ENCODE measurements around the gene NUBPL.

The NUBPL gene, protein sequence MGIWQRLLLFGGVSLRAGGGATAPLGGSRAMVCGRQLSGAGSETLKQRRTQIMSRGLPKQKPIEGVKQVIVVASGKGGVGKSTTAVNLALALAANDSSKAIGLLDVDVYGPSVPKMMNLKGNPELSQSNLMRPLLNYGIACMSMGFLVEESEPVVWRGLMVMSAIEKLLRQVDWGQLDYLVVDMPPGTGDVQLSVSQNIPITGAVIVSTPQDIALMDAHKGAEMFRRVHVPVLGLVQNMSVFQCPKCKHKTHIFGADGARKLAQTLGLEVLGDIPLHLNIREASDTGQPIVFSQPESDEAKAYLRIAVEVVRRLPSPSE

DNA sequence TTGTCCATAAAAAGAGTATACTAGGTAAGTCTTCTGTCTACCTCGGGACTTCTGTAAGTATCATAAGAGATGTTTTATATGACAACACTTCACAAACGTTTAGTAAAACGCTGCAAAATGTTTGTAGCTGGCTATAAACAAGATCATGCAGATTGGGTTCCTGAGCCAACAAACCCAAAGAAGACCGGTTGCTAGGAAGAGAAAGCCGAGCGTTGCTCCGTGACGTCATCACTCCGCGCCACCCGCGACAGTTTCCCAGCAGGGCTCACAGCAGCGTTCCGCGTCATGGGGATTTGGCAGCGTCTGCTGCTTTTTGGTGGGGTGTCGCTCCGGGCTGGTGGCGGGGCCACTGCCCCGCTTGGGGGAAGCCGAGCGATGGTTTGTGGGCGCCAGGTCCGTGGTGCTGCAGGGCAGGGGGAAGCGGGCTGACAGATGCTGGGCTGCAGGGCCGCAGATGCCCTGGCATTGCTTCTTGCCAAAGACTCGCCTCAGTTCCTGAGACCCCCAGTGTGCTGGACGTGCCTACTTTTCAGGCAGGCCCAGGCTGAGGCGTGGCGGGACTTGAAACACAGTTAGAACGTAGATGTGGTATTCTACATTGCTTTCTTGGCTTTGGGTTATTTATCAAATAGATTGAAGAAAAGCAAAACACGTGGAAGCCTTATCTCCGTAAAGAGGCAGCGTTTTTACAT is at the start of gene NUBPL:
Gene NUBPL, plus strand, starts transcription at position 250 of the 692 bp plus-strand sequence. Its CDS starts 36 bp downstream, at position 286.
- peak; percentile 99 for DNase-seq

DNA sequence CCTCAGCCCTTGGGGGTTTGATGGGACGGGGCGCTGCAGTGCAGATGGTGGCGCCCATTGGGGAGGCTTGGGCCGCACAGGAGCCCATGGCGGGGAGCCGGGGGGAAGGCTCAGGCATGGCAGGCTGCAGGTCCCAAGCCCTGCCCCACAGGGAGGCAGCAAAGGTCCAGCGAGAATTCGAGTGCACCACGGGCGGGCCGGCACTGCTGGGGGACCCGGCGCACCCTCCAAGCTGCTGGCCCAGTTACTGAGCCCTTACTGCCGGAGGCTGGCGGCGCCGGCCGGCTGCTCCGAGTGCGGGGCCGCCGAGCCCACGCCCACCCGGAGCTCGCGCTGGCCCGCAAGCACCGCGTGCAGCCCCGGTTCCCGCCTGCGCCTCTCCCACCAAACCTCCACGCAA is 34.1 kb upstream of the NUBPL start:
- DNase-seq: no peak

DNA sequence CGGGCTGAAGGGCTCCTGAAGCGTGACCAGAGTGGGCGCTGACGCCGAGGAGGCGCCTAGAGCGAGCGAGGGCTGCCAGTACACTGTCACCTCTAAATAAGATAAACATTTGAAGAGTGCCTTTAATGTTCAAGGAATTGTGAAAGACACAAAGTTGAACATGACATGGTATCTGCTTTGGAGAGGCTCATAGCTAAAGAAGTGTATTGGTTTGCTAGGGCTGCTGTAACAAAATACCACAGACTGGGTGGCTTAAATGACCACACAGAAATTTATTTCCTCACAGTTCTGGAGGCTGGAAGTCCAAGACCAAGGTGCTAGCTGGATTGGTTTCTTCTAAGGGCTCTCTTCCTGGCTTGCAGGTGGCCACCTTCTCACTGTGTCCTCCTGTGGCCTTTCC is 33.7 kb upstream of the NUBPL start:
- DNase-seq: no peak

DNA sequence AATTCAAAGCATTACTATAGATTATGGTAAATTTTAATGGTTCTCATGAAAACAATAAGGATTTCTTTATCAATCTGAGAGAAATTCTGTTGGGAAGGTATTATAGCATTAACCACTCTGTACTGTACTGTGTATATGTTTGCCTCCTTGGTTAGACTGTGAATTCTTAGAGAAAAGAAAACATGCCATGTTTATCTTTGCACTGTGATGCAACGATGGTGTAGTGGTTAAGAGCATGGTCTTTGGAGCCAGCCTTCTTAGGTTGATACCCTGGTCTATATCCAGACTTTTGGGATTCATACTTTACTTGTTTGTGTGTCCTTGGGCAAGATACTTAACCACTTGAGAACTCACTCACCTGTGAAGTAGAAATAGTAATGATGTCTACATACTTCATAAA is 32.2 kb upstream of the NUBPL start:
- no peak for DNase-seq

DNA sequence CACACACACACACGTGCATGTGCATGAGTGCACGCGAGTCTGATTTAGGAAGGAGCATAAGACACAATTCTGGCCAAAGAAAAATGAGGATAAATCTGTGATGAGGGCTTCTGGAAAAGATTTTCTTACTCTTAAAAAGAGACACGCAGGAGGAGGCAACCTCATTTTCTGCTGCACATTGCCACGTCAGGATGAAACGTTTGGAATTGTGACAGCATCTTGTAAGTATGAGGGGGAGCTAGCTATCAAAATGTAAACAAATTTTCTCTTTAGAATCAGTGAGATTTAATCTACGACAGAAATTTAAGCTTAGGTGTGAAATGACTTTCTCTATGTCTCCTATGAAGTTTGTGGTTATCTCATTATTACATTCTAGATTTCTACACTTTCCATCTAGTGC is 31.1 kb upstream of the NUBPL start:
- no peak for DNase-seq

DNA sequence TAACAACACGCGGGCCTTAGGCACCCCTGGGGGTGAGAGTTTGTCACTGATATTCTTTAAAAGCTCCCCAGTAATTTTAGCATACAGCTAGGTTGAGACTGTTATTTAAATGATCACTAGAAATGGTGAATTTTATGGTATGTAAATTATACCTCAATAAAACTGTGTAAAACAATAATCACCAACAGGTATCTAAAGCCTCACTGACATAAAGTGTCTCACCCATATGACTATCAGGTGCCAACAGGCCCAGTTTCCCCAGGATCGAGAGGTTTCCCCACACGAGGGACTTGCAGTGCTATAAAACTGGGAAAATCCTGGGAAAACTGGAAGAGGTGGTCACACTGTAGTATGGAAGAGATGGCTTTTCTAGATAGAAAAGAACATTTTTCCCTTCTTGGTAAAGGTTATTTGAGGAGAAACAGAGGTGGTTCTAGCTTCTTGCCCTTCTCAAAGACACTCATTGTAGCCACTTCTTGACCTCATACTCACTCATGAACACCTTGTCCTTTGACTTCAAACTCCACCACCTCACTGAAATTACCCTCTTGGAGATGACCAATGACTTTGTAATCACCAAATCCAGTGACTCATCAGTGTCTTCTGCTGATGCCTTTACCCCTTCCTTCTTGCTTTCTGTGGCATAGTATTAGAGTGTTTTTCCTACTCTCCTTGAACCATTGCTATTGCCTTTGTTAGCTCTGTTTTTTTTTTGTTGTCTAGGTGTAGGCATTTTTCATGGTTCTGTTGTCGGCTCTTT is 24.8 kb upstream of the NUBPL start:
- DNase-seq: no peak

DNA sequence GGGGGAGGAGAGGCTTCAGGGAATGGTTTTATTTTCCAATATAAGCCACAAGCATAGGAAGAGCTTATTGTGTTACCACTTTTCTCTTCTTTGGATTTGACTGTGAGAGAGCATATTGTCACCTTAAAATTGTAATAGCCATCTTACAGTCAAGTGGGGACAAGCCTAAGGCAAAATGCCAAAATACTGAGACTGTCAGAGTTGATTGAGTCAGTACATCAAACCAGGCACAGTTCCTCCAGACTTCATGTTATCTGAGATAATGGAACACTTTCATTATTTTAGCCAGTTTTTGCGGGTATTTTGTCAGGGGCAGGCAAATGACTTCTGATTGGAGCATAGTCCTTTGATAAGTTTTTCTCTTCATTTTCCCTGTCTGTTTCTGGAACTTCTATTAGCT is 19.5 kb upstream of the NUBPL start:
- no peak for DNase-seq

DNA sequence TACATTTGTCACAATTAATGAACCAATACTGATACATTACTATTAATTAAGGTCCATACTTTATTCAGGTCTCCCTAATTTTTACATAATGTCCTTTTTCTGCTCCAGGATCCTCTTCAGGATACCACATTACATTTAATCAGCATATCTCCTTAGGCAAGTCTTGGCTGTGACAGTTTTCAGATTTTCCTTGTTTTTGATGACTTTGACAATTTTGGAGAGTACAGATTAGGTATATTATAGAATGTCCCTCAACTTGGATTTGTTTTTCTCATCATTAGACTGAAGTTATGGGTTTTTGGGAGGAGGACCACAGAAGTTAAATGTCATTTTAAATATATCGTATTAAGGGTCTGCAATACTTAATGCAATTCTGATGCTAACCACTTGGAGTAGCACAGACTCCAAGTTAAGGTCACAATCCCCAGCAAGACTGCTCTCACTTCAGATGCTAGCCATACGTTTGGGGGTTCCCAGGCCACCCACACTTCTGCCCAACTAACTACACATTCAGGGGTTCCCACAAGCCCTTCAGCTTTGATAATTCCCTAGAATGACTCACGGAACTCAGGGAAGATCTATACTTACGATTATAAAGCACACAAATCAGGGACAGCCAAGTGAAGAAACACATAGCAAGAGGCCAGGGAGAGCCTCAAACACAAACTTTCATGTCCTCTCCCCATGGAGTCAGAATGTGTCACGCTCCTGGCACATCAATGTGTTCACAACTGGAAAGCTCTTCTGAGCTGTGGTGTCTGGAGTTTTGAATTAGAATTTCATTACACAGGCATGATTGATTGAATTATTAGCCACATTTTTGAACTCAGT is 17.0 kb upstream of the NUBPL start:
- no peak for DNase-seq

DNA sequence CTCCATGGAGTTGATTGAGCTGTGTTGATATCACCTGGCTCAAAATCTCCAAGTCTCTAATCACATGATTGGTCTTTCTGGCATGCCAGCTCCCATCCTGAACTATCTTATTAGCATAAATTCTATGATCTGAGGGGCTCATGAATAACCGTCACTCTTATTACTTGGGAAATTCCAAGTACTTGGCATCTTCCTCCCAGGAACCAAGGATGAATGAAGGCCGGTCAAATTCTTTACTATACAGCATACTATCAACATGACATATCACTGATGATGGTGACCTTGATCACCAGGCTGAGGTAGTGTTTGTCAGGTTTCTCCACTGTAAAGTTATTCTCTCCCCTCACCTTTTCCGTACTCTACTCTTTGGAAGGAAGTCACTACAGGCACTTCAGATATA is 16.4 kb upstream of the NUBPL start:
- DNase-seq: no peak

DNA sequence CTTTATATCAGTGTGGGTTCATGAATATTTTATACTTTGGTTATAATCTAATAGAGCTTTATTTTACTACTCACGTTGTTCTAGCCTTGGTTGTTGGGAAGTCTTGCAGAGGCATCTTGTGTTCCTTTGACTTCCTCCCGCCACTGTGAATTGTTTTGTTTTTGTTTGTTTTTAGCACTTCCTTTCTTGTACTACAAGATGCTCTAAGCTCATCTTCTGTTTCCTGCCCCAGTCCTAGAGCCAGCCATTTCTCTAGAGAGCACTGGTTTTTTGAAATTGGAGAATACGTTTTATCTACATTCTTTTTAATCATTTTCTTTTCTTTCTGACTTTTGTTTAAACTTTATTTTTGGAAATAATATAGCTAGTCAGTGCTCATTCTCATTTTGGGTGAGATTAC is 15.9 kb upstream of the NUBPL start:
- DNase-seq: no peak

DNA sequence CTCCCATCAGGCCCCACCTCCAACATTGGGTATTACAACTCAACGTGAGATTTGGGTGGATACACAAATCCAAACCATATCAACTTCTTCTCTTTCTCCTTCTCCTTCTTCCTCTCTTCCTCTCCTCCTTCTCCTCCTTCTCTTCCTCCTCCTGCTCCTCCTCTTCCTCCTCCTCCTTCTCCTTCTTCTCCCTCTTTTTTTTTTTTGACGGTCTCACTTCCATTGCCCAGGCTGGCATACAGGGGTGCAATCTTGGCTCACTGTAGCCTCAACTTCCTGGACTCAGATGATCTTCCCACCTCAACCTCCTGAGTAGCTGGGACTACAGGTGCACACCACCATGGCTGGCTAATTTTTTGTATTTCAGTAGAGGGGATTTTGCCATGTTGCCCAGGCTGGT is 11.4 kb upstream of the NUBPL start:
- DNase-seq: no peak

DNA sequence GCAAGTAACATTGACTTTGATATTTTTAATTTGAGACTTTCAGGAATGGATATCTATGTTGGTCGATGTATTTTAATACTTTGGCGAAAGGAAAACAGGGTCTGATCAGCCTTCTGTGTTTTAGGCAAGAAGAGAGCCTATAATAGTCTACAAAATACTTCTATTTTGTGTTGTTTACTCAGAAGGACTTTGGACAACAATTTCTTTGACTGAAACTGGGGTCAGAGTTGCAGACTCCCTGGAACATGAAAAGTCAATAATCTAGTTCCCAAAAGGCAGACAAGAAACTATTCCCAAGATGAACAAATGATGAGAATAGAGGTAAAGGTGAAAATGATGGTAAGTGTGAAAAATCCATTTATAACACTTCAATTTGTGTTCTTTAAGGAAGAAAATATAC is 10.6 kb upstream of the NUBPL start:
- DNase-seq: no peak

DNA sequence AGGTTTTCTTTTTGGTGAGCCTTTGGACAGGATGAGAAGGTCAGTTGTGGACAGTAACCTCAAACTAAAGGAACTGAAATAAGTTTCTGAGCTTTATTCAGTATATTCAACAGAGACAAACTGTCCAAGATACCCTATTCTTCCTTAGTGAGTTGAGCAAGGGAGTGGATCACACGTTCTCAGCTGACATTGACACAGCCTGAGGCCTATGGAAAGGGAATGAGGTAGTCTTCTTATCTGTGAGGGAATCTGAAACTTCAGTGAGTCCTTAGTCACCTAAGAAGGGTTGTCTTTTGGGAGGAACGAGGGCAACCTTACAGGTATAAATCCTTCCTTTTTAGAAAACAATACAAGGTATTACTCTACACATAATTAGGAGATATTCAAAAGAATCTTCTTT is 5.0 kb upstream of the NUBPL start:
- no peak for DNase-seq

DNA sequence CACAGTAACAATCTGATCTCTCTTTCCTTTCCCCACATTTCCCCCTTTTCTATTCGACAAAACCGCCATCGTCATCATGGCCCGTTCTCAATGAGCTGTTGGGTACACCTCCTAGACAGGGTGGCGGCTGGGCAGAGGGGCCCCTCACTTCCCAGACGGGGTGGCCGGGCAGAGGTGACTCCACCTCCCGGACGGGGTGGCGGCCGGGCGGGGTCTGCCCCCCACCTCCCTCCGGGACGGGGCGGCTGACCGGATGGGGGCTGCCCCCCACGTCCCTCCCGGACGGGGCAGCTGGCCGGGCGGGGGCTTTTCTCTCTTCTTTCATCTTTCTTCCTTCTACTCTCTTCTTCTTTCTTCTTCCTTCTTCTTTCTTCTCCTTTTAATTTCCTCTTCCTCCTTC is 1.3 kb upstream of the NUBPL start:
- DNase-seq: no peak

DNA sequence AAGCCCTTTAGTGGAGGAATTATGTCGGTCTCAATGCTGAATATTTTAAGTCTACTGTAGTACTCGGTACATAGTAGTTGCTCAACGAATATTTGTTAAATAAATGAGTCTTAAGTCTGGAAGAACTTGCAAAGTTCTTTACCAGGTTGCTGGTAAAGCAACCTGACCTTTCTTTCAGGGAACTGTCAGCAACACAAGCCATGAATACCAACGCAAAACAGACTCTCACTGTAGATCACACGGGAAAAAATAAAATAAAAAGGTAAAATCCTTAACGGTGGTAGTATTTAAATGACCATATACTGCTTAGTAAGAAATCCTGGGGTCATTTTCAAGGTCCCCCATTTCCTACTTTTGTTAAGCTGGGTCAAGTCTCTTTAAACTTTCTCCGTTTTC is 447 bp upstream of the NUBPL start:
- no peak for DNase-seq

DNA sequence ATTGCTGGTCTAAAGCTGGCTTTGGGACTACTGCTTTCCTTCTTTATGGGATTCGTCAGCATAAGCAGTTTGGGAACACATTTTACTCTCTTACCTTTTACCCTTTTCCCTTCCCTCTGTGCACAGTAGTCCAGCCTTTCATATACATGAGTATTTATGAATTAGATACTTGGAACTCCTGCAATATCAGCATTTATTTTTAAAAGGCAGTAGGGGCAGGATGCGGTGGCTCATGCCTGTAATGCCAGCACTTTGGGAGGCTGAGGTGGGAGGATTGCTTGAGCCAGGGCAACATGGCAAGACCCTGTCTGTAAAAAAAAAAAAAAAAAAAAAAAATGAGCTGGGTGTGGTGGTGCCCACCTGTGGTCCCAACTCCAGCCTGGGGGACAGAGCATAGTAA is 3.0 kb downstream of the NUBPL start:
- DNase-seq: no peak

DNA sequence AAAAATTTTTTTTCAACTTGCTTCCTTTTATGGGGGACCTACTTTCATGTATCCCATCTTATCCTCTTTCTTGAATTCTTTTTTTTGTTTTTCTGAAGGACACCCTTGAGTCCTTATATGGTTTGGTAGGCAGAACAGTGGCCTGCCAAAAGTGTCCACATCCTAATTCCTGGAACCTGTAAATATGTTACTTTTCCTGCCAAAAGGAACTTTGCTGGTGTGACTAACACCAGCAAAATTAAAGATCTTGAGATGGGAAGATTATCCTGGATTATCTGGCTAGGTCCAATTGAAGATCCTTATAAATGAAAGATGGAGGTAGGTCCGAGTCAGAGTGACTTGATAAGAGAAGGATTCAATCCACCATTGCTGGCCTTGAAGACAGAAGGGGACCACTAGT is 5.3 kb downstream of the NUBPL start:
- no peak for DNase-seq

DNA sequence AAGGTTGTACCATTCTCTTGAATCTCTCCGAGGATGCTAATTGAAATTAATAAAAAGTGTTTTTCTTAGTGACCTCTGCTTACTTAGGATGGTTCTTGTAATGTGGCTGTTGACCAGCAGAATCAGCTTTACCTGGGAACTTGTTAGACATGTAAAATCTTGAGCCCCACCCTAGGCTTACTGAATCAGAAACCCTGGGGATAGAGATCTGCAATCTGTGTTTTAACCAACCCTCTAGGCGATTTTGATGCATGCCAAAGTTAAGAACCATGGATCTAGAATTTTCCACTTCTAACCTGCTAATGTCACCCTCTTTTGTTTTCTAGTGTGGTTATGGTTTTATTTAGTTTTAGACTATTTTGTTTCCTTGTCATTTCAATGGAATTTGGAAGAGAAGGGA is 6.5 kb downstream of the NUBPL start:
- DNase-seq: no peak

DNA sequence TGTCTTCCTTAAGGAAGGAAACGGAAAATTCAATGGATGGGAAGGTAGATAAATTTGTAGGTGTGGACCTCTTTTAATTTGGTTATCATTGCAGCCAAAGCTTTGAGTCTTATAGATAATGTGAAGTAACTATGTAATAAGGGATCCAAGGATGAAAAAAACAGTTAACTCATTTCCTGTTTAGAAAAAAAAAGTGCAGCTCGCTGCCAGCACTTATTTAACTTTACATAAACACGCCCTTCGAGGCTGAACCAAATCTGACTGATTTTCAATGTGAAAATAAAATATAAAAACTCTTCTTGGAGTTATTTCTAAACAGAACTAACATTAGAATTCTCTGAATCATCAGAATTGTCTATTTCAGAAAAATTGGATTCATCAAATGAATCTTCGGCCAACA is 7.0 kb downstream of the NUBPL start:
- no peak for DNase-seq

DNA sequence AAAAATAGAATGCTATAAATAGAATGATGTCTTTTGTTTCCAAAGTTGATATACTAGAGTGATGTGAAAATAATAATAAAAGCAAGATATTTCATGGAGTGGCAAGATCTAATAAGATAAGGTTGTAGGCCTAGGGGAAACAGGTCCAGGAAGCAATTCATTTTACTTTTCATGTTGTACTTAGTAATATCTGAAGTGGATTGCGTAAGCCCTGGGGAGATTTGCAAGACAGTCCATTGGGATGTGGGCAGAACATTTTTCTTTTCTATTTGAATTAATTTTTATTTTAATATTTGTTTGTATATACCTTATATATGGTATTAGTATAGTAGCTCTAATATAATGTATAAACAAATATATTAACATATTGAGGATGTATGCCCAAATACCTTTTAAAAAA is 7.5 kb downstream of the NUBPL start:
- no peak for DNase-seq

DNA sequence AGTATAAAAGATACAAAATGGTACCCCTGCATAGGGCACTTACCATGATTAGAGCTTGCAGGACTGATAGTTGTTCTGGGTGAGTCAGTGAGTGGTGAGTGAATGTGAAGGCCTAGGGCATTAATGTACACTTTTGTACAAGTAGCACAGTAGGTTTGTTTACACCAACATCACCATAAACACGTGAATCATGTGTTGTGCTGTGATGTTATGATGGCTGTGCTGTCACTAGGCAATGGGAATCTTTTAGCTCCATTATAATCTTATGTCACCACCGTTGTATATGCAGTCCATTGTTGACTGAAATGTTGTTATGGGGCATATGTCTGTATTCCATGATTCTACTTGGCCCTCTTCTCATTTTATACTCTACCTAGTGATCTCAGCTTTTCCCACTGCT is 11.8 kb downstream of the NUBPL start:
- DNase-seq: no peak

DNA sequence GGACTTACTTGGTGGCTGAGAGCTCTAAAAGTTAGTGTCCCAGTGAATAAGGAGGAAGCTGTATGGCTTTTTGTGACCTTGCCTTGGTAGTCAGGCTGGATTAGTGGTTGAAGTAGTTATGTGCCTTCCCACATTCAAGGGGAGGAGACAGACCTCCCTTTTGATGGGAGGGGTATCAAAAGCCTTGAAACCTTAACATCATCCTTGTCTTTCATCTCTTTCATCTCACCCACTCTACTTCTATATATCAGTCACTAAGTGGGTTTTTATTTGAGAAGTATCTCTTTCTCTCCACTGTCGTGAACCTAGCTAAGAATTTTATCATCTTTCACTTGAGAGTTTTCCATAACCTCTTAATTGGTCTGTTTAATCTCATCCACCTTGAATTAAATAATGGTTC is 15.7 kb downstream of the NUBPL start:
- DNase-seq: no peak

DNA sequence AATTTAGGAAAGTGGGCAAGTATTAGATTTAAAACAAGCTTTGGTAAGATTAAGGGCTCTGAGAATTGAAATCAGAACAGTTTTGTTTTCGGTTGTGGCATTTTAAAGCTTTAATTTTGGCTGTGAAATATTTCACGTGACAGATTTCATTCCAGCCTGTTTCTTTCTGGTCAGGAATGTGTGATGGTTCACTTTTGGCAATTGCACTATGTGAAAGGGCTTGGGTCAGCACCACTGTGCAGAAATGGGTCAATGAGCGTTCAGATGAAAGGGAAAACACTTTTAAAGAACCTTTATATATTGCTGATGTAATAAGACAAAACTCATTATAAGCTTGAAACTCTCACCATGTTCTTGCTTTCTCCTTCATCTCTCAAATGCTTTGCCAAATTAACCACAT is 17.1 kb downstream of the NUBPL start:
- DNase-seq: no peak

Measured in activated CD8-positive, alpha-beta memory T cell treated with anti-CD3 and anti-CD28 coated beads for 24 hours (primary cell).